T-helper 1 cell treated with Interleukin-12 subunit alpha and Interleukin-12 subunit beta and Interleukin-4 antibody, amounts not matched to agents 30 μg/mL and 1 μg/mL, for 36 hours (primary cell): ENCODE measurements around the gene FAM169A.

Experiments
- H3K27ac Mint-ChIP-seq: one replicate; pipeline ENCODE4 v1.8.0; 2021; ENCODE audit warnings: mild to moderate bottlenecking, mixed read lengths
- H3K27me3 Mint-ChIP-seq: one replicate; pipeline ENCODE4 v1.8.0; 2021; ENCODE audit warnings: low read depth, mixed read lengths
- H3K36me3 Mint-ChIP-seq: one replicate; pipeline ENCODE4 v1.8.0; 2021; ENCODE audit warnings: low read depth, mixed read lengths
- H3K4me1 Mint-ChIP-seq: one replicate; pipeline ENCODE4 v1.8.0; 2021; ENCODE audit warnings: low read depth, mixed read lengths
- H3K4me3 Mint-ChIP-seq: one replicate; pipeline ENCODE4 v1.8.0; 2021; ENCODE audit warnings: mild to moderate bottlenecking, moderate library complexity, mixed read lengths
- H3K9me3 Mint-ChIP-seq: one replicate; pipeline ENCODE4 v1.8.0; 2021; ENCODE audit warnings: mixed read lengths

FAM169A gene

DNA sequence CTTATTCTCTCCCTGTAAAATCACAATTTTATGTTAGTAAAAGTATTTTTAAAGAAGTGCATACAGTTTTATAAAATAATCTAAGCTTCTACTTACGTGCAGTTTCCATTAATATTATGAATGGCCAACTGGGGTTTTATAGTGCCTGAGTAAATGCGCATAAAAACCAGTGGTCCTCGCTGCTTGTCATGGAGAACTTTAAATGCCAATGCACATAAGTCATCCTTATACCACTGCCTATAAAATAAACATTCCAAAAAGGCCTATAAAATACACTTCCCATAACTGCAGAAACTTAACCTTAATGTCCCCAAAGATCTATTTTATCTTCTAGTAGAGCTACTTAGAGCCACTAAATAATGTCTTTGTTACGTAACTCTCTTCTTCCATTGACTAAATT, 127.8 kb downstream of the FAM169A start:
- peaks cover 19% of the 10 kb centered on the region for H3K36me3 Mint-ChIP-seq
- H3K4me1 Mint-ChIP-seq = no peaks in the 10 kb centered on the region
- no peaks in the 10 kb centered on the region for H3K27me3 Mint-ChIP-seq
- H3K4me3 Mint-ChIP-seq = no peak overlapping the region
- H3K9me3 Mint-ChIP-seq = no peaks in the 10 kb centered on the region
- no peak overlapping the region for H3K27ac Mint-ChIP-seq

DNA sequence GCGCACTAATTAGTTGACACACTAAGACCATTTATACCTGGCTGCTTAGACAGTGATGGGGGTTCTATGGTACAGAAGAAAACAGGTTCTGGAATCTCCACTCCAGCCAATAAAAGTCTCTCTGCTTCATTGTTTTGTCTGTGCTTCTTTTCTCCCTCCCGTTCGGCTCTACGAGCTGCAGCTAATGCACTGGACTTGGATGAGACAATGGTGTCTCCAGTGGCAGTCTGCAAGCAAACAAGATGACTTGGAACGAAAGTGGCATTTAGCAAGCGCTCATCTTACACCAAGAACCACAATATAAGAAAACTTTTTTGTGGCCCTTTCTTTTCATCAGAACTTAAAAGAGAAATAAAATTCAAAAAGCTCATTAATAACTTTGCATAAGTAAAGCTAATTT, 129.4 kb downstream of the FAM169A start:
- H3K36me3 Mint-ChIP-seq = peaks cover 20% of the 10 kb centered on the region

More for the DNA sequence above, 129.4 kb downstream of the FAM169A start:
- no peaks in the 10 kb centered on the region for H3K27me3 Mint-ChIP-seq
- no peak overlapping the region for H3K27ac Mint-ChIP-seq
- H3K4me1 Mint-ChIP-seq = no peaks in the 10 kb centered on the region
- H3K9me3 Mint-ChIP-seq = no peaks in the 10 kb centered on the region
- no peak overlapping the region for H3K4me3 Mint-ChIP-seq
